GM10266 (cell line): ENCODE results near the gene MTRR.

ENCODE experiments used
- DNase-seq: peaks from one replicate; pipeline ENCODE4 v3.0.0; 2012; ENCODE audit errors: extremely low spot score
- CTCF ChIP-seq: IDR thresholded peaks from 2 replicates; pipeline ENCODE4 v1.5.1; 2012; ENCODE audit warnings: mild to moderate bottlenecking, low read depth; ENCODE audit not compliant: control insufficient read depth, insufficient read depth; ENCODE audit errors: missing control alignments

The MTRR gene

GRCh38 chr5:7871653-7872052, 2.7 kb downstream of the MTRR start:
- DNase-seq = no peak
- no peak for TF ChIP-seq CTCF

GRCh38 chr5:7872517-7873130, 3.7 kb downstream of the MTRR start:
- no peak for DNase-seq
- TF ChIP-seq CTCF = no peak

GRCh38 chr5:7873216-7873615, 4.3 kb downstream of the MTRR start:
- DNase-seq = no peak

GRCh38 chr5:7874639-7875038, 5.7 kb downstream of the MTRR start:
- no peak for TF ChIP-seq CTCF
- DNase-seq = no peak

More at GRCh38 chr5:7873216-7873615, 4.3 kb downstream of the MTRR start:
- TF ChIP-seq CTCF = no peak

- no peak for DNase-seq
- no peak for TF ChIP-seq CTCF
Measured at GRCh38 chr5:7875151-7875550, 6.2 kb downstream of the MTRR start.

- no peak for TF ChIP-seq CTCF
- DNase-seq = no peak
Measured at GRCh38 chr5:7876867-7877266, 7.9 kb downstream of the MTRR start.

GRCh38 chr5:7877851-7878250, 8.9 kb downstream of the MTRR start:
- no peak for DNase-seq
- no peak for TF ChIP-seq CTCF
